Ishikawa (cell line): ENCODE data around the gene SPINK4.

Experiments used
- CEBPB ChIP-seq: IDR thresholded peaks from 2 replicates; pipeline ENCODE4 v1.6.1; 2012
- EP300 ChIP-seq: IDR thresholded peaks from 2 replicates; pipeline ENCODE4 v1.6.1; 2012; ENCODE audit warnings: borderline replicate concordance
- FOXM1 ChIP-seq: IDR thresholded peaks from 2 replicates; pipeline ENCODE4 v1.6.1; 2012; ENCODE audit warnings: low read depth, borderline replicate concordance
- MAX ChIP-seq: IDR thresholded peaks from 2 replicates; pipeline ENCODE4 v1.6.1; 2012
- REST ChIP-seq: IDR thresholded peaks from 2 replicates; pipeline ENCODE4 v1.6.1; 2012; ENCODE audit warnings: low read depth, mild to moderate bottlenecking
- TAF1 ChIP-seq: IDR thresholded peaks from 2 replicates; pipeline ENCODE4 v1.6.1; 2012; ENCODE audit warnings: low read depth, mild to moderate bottlenecking
- USF1 ChIP-seq: IDR thresholded peaks from 2 replicates; pipeline ENCODE4 v1.6.1; 2012
- YY1 ChIP-seq: IDR thresholded peaks from 2 replicates; pipeline ENCODE4 v1.6.1; 2012; ENCODE audit warnings: low read depth

- TF ChIP-seq USF1 (peak; percentile 74), YY1 (0 out of 2 replicates have a peak, but pooled peaks have one; percentile 14), FOXM1 (0 out of 2 replicates have a peak, but pooled peaks have one; percentile 33), TAF1 (no peak), CEBPB (no peak), REST (no peak), EP300 (no peak), MAX (peak; percentile 55; the same call in 1 of the 2 replicates)
These were observed 10.4 kb upstream of the SPINK4 start for GRCh38 chr9:33229359-33230114.
